VCaP (cell line): ENCODE data around the gene HRC.

Source experiments
- H3K27ac ChIP-seq: fragments of 450-650 bp; 2 replicates; pipeline ENCODE4 v1.5.1; 2017
- TF ChIP-seq, protein P1 (sequence below): fragments of 450-650 bp; conservative IDR thresholded peaks from 2 replicates; pipeline ENCODE4 v1.5.1; 2017; ENCODE audit warnings: mild to moderate bottlenecking, moderate library complexity

The HRC gene

GRCh38 chr19:49140951-49141350 is 14.2 kb downstream of the HRC start:
- no peak overlapping the region for H3K27ac ChIP-seq
- TF ChIP-seq, protein P1, sequence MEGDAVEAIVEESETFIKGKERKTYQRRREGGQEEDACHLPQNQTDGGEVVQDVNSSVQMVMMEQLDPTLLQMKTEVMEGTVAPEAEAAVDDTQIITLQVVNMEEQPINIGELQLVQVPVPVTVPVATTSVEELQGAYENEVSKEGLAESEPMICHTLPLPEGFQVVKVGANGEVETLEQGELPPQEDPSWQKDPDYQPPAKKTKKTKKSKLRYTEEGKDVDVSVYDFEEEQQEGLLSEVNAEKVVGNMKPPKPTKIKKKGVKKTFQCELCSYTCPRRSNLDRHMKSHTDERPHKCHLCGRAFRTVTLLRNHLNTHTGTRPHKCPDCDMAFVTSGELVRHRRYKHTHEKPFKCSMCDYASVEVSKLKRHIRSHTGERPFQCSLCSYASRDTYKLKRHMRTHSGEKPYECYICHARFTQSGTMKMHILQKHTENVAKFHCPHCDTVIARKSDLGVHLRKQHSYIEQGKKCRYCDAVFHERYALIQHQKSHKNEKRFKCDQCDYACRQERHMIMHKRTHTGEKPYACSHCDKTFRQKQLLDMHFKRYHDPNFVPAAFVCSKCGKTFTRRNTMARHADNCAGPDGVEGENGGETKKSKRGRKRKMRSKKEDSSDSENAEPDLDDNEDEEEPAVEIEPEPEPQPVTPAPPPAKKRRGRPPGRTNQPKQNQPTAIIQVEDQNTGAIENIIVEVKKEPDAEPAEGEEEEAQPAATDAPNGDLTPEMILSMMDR: no peak

DNA sequence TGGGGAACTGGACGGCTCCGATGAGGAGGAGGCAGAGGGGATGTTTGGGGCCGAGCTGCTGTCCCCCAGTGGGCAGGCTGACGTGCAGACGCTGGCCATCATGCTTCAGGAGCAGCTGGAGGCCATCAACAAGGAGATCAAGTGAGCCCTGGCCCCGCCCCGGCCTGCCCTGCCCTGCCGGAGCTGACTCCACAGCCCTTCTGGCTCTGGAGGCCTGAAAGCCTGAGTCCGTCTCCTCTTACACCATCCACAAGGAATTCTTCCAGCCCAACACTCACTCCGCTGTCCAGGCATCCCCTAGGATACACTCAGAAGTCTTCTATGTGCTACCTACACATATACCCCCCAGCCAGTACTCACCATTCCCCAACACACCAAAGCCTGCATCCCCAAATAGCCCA is 18.4 kb downstream of the HRC start:
- TF ChIP-seq, protein P1: no peak
- H3K27ac ChIP-seq: no peak overlapping the region

- no peak overlapping the region for H3K27ac ChIP-seq
These were observed 19.5 kb downstream of the HRC start for GRCh38 chr19:49135686-49136085.

GRCh38 chr19:49133621-49134454 is 21.4 kb downstream of the HRC start:
- no peak overlapping the region for H3K27ac ChIP-seq
- TF ChIP-seq, protein P1: no peak

More at GRCh38 chr19:49135686-49136085, 19.5 kb downstream of the HRC start:
- TF ChIP-seq, protein P1: no peak

- TF ChIP-seq, protein P1: no peak
- H3K27ac ChIP-seq: no peak overlapping the region
These were observed 22.1 kb downstream of the HRC start for GRCh38 chr19:49132974-49133609.

DNA sequence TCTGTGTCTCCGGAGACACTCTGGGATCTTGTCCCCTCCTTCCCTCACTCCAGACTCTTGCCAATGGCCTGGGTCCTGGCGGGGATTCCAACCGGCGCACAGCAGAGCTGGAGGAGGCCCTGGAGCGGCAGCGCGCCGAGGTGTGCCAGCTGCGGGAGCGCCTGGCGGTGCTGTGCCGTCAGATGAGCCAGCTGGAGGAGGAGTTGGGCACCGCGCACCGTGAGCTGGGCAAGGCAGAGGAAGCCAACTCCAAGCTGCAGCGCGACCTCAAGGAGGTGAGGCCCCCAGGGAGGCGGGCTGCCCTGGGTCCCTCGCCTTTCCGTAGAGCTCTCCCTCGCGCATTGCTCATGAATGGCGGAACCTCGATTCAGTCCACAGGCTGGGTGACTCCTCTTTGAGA is 24.9 kb downstream of the HRC start:
- TF ChIP-seq, protein P1: no peak

GRCh38 chr19:49129238-49129583 is 26.0 kb downstream of the HRC start:
- TF ChIP-seq, protein P1: no peak
- H3K27ac ChIP-seq: no peak overlapping the region

More for the DNA sequence above, 24.9 kb downstream of the HRC start:
- H3K27ac ChIP-seq: no peak overlapping the region
